ENCODE data around the gene TGFBR3.

Gene TGFBR3

DNA sequence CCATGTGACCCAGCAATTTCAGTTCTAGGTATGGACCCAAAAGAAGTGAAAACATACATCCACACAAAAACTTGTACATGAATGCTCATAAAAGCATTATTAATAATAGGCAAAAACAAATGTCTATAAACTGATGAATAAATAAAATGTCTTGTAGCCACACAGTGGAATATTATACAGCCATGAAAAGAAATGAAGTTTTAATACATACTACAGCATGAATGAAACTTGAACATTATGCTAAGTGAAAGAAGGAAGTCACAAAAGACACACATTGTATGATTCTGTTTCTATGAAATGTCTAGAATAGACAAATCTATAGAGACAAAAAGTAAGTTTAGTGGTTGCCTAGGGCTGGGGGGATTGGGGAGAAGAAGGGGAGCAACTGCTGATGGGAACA lies 255.1 kb downstream of the TGFBR3 start:
- DNase-seq, result no peak

Measured in activated gamma-delta T cell (primary cell).